ENCODE measurements around the gene CLDN8. TPM values are rescaled to one million over a fixed set of nuclear protein-coding genes. Genes with fewer than 3 reads are reported as not detected.

CLDN8 gene
- total RNA-seq, 4 donors from 2014 or later = not detected

DNA sequence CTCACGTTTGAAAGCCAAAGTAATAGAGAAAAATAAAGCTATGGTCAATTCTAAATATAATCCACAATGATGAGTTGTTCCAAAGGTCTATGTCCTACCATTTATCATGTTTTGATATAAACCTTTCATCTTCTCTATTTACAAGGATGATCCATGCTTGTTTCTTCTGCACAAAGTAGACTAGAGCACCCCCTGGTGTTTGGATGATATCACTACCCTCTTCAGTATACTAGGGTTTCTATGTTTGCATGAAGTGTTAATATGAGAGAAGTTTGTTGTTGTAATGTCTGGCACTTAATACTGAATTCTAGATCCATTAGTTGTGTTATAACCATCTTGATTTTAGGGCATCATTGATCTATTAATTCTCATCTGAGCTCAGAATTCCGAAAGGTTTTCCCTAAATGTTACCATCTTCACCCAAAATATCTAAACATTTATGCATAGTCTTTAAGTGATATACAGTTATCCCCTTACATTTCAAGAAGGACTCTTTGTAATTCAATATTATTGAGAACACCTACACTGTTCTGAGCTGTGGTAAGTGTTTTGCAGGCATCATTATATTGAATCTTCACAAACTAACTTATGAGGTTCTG, 21.1 kb downstream of the CLDN8 start:
- TF ChIP-seq EP300 (IDR thresholded peaks at IDR 0.05) (no peak), POLR2AphosphoS5 (IDR thresholded peaks at IDR 0.05) (no peak), POLR2A (IDR thresholded peaks at IDR 0.05; ENCODE audit: low read depth) (no peak)
- TF ChIP-seq, protein P1, sequence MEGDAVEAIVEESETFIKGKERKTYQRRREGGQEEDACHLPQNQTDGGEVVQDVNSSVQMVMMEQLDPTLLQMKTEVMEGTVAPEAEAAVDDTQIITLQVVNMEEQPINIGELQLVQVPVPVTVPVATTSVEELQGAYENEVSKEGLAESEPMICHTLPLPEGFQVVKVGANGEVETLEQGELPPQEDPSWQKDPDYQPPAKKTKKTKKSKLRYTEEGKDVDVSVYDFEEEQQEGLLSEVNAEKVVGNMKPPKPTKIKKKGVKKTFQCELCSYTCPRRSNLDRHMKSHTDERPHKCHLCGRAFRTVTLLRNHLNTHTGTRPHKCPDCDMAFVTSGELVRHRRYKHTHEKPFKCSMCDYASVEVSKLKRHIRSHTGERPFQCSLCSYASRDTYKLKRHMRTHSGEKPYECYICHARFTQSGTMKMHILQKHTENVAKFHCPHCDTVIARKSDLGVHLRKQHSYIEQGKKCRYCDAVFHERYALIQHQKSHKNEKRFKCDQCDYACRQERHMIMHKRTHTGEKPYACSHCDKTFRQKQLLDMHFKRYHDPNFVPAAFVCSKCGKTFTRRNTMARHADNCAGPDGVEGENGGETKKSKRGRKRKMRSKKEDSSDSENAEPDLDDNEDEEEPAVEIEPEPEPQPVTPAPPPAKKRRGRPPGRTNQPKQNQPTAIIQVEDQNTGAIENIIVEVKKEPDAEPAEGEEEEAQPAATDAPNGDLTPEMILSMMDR (IDR thresholded peaks at IDR 0.05) = no peak
- no peaks in the 10 kb centered on the region for H3K4me1 ChIP-seq
- no peaks in the 10 kb centered on the region for H3K36me3 ChIP-seq
- intact Hi-C loops (cut with DNase I) = no loop called here
- no peaks in the 10 kb centered on the region for H3K9me3 ChIP-seq
- H3K4me3 ChIP-seq = no peak overlapping the region
- no peak for DNase-seq (ENCODE audit: extremely low spot score)
- H3K27me3 ChIP-seq = no peaks in the 10 kb centered on the region
- 27% methylated on average over 2 of the region's 2 CpGs for WGBS
- no peak overlapping the region for H3K27ac ChIP-seq (replicated peaks in 1 of 4)

DNA sequence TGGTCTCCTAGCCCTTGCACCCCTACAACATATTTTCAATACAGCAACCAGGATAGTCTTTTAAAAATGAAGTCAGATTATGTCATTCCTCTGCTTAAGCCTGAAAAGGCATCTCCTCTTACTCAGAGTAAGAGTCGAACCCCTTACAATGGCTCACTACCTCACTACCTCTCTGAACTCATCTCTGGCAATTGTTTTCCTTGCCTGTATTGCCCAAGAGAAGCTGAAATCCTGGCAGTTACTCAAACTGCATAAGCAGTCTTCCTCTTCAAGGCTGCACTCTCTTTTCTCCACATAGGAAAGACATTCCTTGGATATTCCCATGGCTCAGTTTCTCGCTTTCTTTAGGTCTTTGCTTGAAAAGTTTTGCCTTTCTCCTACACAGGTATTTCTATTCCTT, 22.7 kb downstream of the CLDN8 start:
- no peaks in the 10 kb centered on the region for H3K9me3 ChIP-seq
- no peak for DNase-seq (ENCODE audit: extremely low spot score)
- TF ChIP-seq POLR2A (IDR thresholded peaks at IDR 0.05; ENCODE audit: low read depth) (no peak), POLR2AphosphoS5 (IDR thresholded peaks at IDR 0.05) (no peak), EP300 (IDR thresholded peaks at IDR 0.05) (no peak)
- TF ChIP-seq, protein P1 (IDR thresholded peaks at IDR 0.05) = no peak
- no peaks in the 10 kb centered on the region for H3K36me3 ChIP-seq
- H3K4me3 ChIP-seq = no peak overlapping the region
- WGBS = 80% methylated on average over 2 of the region's 2 CpGs
- H3K27ac ChIP-seq (replicated peaks in 1 of 4) = no peak overlapping the region
- no peaks in the 10 kb centered on the region for H3K4me1 ChIP-seq
- H3K27me3 ChIP-seq = no peaks in the 10 kb centered on the region
- intact Hi-C loops (cut with DNase I) = no loop called here

DNA sequence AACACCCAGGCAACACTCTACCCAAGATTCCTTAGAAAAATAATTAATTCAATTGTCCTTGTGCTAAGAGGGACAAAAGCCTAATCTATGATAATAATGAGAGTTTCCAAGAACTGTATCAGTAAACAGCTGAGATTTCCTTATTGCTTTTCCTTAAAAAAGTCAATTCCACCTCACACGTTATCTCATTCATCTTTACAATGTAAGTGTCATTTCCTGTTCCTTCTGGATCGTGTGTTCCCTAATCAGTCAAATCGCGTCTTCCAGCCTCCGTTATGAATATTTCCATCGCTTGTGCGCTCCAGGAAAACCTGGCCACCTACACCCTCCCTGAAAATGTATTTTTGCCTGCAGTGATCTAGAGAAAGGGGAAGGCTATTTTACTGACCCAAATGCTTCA, 25.3 kb downstream of the CLDN8 start:
- intact Hi-C loops (cut with DNase I) = no loop called here
- no peak for TF ChIP-seq EP300 (IDR thresholded peaks at IDR 0.05)
- TF ChIP-seq POLR2A (IDR thresholded peaks at IDR 0.05; ENCODE audit: low read depth) = no peak
- TF ChIP-seq, protein P1 (IDR thresholded peaks at IDR 0.05) = no peak
- TF ChIP-seq POLR2AphosphoS5 (IDR thresholded peaks at IDR 0.05) = no peak

DNA sequence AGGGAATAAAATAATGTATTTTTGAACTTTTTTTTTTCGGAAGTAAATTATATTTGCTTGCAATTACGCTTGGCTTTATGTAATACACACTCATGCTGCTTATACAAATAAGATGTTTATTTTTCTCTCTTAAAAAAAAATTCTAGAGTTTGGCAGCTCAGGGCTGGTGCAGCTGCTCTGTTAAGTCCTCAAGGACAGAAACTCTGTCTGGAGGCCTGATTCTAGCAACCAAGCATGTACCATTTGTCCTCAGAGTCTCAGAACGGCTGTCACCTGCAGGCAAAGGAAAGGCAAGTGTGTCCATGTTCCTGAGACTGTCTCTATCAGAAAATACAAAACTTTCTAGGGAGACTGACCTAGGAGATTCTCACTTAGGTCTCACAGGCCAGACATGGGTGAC, 26.1 kb downstream of the CLDN8 start:
- Histone ChIP-seq H3K4me1 (no peaks in the 10 kb centered on the region), H3K27me3 (no peaks in the 10 kb centered on the region), H3K36me3 (no peaks in the 10 kb centered on the region), H3K4me3 (no peak overlapping the region), H3K9me3 (no peaks in the 10 kb centered on the region), H3K27ac (replicated peaks in 1 of 4) (no peak overlapping the region)
- 91% methylated on average over 3 of the region's 3 CpGs for WGBS
- intact Hi-C loops (cut with DNase I) = no loop called here
- DNase-seq (ENCODE audit: extremely low spot score) = no peak
- TF ChIP-seq POLR2A (IDR thresholded peaks at IDR 0.05; ENCODE audit: low read depth) = no peak
- TF ChIP-seq, protein P1 (IDR thresholded peaks at IDR 0.05) = no peak
- no peak for TF ChIP-seq EP300 (IDR thresholded peaks at IDR 0.05)
- no peak for TF ChIP-seq POLR2AphosphoS5 (IDR thresholded peaks at IDR 0.05)

More for the DNA sequence above, 25.3 kb downstream of the CLDN8 start:
- H3K36me3 ChIP-seq = no peaks in the 10 kb centered on the region
- no peaks in the 10 kb centered on the region for H3K9me3 ChIP-seq
- no peaks in the 10 kb centered on the region for H3K4me1 ChIP-seq
- H3K27me3 ChIP-seq = no peaks in the 10 kb centered on the region
- H3K4me3 ChIP-seq = no peak overlapping the region
- H3K27ac ChIP-seq (replicated peaks in 1 of 4) = no peak overlapping the region
- DNase-seq (ENCODE audit: extremely low spot score) = no peak
- WGBS = 72% methylated on average over 7 of the region's 7 CpGs

DNA sequence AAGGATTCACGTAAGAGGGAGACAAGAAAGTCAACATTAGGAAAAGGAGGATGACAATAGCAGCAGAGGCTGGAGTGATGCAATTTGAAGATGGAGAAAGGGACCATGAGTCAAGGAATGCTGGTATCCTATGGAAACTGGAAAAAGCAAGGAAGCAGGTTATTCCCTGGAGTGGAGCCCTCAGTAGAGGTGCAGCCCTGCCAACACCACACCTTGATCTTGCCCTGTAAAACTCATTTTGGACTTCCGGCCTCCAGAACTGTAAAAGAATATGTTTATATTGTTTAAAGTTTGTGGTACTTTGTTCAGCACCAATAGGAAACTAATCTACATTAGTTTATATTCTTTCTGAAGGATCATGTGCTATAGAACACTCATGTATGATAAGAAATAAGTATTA, 29.7 kb downstream of the CLDN8 start:
- Histone ChIP-seq H3K4me3 (no peak overlapping the region), H3K36me3 (no peaks in the 10 kb centered on the region), H3K4me1 (no peaks in the 10 kb centered on the region), H3K27me3 (no peaks in the 10 kb centered on the region), H3K27ac (replicated peaks in 1 of 4) (no peak overlapping the region), H3K9me3 (no peaks in the 10 kb centered on the region)
- DNase-seq (ENCODE audit: extremely low spot score) = no peak
- WGBS = 80% methylated on average over 2 of the region's 2 CpGs
- TF ChIP-seq, protein P1 (IDR thresholded peaks at IDR 0.05) = no peak
- TF ChIP-seq POLR2AphosphoS5 (IDR thresholded peaks at IDR 0.05) = no peak
- no peak for TF ChIP-seq POLR2A (IDR thresholded peaks at IDR 0.05; ENCODE audit: low read depth)
- TF ChIP-seq EP300 (IDR thresholded peaks at IDR 0.05) = no peak
- intact Hi-C loops (cut with DNase I) = no loop called here

Data from esophagus muscularis mucosa (tissue), 4 donors.